Measurements from ENCODE around the gene CLDN6. TPM values are rescaled to one million over a fixed set of nuclear protein-coding genes. Genes with fewer than 3 reads are reported as not detected.

CLDN6 gene
- total and polyA plus RNA-seq, 2 experiments from 2014 or later, result 148 to 344 TPM

GRCh38 chr16:2987833-2988232, 30.1 kb downstream of the CLDN6 start:
- Histone ChIP-seq H3K4me1 (ENCODE audit: low read depth) (peaks cover 15% of the 10 kb centered on the region), H3K27ac (peak overlapping the region; percentile 77), H3K4me3 (no peak overlapping the region), H3K27me3 (no peaks in the 10 kb centered on the region), H3K9me3 (ENCODE audit: low read depth) (no peaks in the 10 kb centered on the region), H3K36me3 (no peaks in the 10 kb centered on the region)
- peak in 1 of 2 donors; percentile 68 for DNase-seq (ENCODE audit: low read depth in 1 of 2, low spot score in 1 of 2)
- TF ChIP-seq, protein P1, sequence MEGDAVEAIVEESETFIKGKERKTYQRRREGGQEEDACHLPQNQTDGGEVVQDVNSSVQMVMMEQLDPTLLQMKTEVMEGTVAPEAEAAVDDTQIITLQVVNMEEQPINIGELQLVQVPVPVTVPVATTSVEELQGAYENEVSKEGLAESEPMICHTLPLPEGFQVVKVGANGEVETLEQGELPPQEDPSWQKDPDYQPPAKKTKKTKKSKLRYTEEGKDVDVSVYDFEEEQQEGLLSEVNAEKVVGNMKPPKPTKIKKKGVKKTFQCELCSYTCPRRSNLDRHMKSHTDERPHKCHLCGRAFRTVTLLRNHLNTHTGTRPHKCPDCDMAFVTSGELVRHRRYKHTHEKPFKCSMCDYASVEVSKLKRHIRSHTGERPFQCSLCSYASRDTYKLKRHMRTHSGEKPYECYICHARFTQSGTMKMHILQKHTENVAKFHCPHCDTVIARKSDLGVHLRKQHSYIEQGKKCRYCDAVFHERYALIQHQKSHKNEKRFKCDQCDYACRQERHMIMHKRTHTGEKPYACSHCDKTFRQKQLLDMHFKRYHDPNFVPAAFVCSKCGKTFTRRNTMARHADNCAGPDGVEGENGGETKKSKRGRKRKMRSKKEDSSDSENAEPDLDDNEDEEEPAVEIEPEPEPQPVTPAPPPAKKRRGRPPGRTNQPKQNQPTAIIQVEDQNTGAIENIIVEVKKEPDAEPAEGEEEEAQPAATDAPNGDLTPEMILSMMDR (IDR thresholded peaks at IDR 0.05; ENCODE audit: low read depth, low read length), result no peak

- Histone ChIP-seq H3K4me3 (no peak overlapping the region), H3K36me3 (no peaks in the 10 kb centered on the region), H3K4me1 (ENCODE audit: low read depth) (peaks cover 15% of the 10 kb centered on the region), H3K9me3 (ENCODE audit: low read depth) (no peaks in the 10 kb centered on the region), H3K27ac (peak overlapping the region; percentile 77), H3K27me3 (no peaks in the 10 kb centered on the region)
- DNase-seq (ENCODE audit: low read depth in 1 of 2, low spot score in 1 of 2), result no peak
- TF ChIP-seq, protein P1 (IDR thresholded peaks at IDR 0.05; ENCODE audit: low read depth, low read length), result no peak
Observed at GRCh38 chr16:2987286-2987685, 30.7 kb downstream of the CLDN6 start.

DNA sequence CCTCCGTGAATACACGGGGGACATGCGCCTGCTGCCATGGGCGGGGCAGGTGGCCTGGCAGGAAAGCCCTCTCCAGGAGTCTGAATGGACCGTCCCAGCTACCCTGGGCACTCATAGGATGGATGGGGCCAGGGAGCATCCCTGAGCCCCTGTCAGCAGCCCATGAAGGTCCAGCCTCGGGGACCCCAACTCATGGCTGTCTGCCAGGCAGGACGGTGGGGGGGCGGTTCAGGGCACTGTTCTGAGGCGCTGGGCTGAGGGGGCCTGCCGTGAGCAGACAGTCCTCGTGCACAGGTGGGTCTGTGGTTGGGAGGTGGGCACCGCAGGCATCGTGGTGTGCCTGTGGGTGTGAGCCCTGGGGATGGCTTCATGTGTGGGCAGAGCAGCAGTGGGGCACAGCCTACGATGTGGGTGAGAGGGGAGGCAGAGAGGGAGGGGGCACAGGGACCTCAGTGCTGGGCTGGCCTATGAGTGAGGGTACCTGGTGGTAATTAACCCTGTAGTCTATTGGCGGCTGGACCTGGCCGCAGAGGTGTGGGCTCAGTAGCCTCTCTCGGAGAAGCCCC, 31.3 kb downstream of the CLDN6 start:
- Histone ChIP-seq H3K36me3 (no peaks in the 10 kb centered on the region), H3K4me1 (ENCODE audit: low read depth) (peaks cover 15% of the 10 kb centered on the region), H3K9me3 (ENCODE audit: low read depth) (no peaks in the 10 kb centered on the region), H3K27me3 (no peaks in the 10 kb centered on the region), H3K27ac (no peak overlapping the region), H3K4me3 (no peak overlapping the region)
- no peak for DNase-seq (ENCODE audit: low read depth in 1 of 2, low spot score in 1 of 2)
- TF ChIP-seq, protein P1 (IDR thresholded peaks at IDR 0.05; ENCODE audit: low read depth, low read length), result no peak

GRCh38 chr16:2985893-2986355, 32.1 kb downstream of the CLDN6 start:
- no peaks in the 10 kb centered on the region for H3K36me3 ChIP-seq
- H3K4me3 ChIP-seq, result no peak overlapping the region
- no peak for DNase-seq (ENCODE audit: low read depth in 1 of 2, low spot score in 1 of 2)
- no peaks in the 10 kb centered on the region for H3K27me3 ChIP-seq
- TF ChIP-seq, protein P1 (IDR thresholded peaks at IDR 0.05; ENCODE audit: low read depth, low read length), result no peak
- H3K27ac ChIP-seq, result no peak overlapping the region
- H3K9me3 ChIP-seq (ENCODE audit: low read depth), result no peaks in the 10 kb centered on the region
- H3K4me1 ChIP-seq (ENCODE audit: low read depth), result peaks cover 21% of the 10 kb centered on the region

DNA sequence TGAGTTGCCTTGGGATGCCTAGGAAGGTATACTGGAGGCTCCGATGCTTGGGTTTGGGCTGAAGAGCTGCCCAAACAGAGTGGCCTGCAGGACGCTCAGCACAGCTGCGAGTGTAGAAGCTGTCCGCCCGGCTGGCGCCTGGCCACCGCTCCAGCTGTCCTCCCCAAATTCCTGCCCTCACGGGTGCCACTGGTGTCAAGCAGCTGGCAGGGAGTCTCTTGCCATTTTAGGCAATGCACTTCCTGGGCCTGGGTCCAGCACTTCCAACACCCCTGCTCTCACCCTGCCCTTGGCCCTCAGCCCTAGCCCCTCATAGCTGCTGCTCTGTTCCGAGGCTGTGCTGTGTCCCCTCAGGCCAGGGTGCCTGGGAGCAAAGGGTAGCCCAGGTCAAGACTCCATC, 32.5 kb downstream of the CLDN6 start:
- no peaks in the 10 kb centered on the region for H3K9me3 ChIP-seq (ENCODE audit: low read depth)
- TF ChIP-seq, protein P1 (IDR thresholded peaks at IDR 0.05; ENCODE audit: low read depth, low read length), result no peak
- DNase-seq (ENCODE audit: low read depth in 1 of 2, low spot score in 1 of 2), result no peak
- no peak overlapping the region for H3K27ac ChIP-seq
- H3K27me3 ChIP-seq, result no peaks in the 10 kb centered on the region
- peaks cover 23% of the 10 kb centered on the region for H3K4me1 ChIP-seq (ENCODE audit: low read depth)
- no peak overlapping the region for H3K4me3 ChIP-seq
- no peaks in the 10 kb centered on the region for H3K36me3 ChIP-seq

Data from cardiac muscle cell (in vitro differentiated cells and primary cell).